RPMI8226 (cell line): Measurements from ENCODE around the gene PELI1.

Source experiments
- DNase-seq: peaks from one replicate; pipeline ENCODE4 v3.0.0-alpha.2; 2015

PELI1 gene

GRCh38 chr2:64151476-64151875, 7.3 kb upstream of the PELI1 start:
- no peak for DNase-seq

- no peak for DNase-seq
Observed at GRCh38 chr2:64145714-64146113, 1.5 kb upstream of the PELI1 start.

- no peak for DNase-seq
Observed at GRCh38 chr2:64145119-64145518, 899 bp upstream of the PELI1 start.

GRCh38 chr2:64143169-64144056, 807 bp downstream of the PELI1 start:
- DNase-seq = peak; percentile 51

- DNase-seq = peak; percentile 33
Observed at GRCh38 chr2:64142741-64143168, 1.5 kb downstream of the PELI1 start.

GRCh38 chr2:64141674-64142405, 2.4 kb downstream of the PELI1 start:
- DNase-seq = peak; percentile 20

GRCh38 chr2:64140665-64141200, 3.5 kb downstream of the PELI1 start:
- no peak for DNase-seq

- DNase-seq = no peak
Observed at GRCh38 chr2:64139956-64140355, 4.3 kb downstream of the PELI1 start.

GRCh38 chr2:64137996-64138395, 6.2 kb downstream of the PELI1 start:
- DNase-seq = no peak

- no peak for DNase-seq
Observed at GRCh38 chr2:64137567-64137966, 6.7 kb downstream of the PELI1 start.

- no peak for DNase-seq
Observed at GRCh38 chr2:64135421-64135820, 8.8 kb downstream of the PELI1 start.

GRCh38 chr2:64134813-64135212, 9.4 kb downstream of the PELI1 start:
- DNase-seq = no peak

GRCh38 chr2:64133828-64134227, 10.4 kb downstream of the PELI1 start:
- DNase-seq = no peak

GRCh38 chr2:64133354-64133753, 10.9 kb downstream of the PELI1 start:
- DNase-seq = no peak

GRCh38 chr2:64130333-64130732, 13.9 kb downstream of the PELI1 start:
- DNase-seq = no peak

- DNase-seq = no peak
Observed at GRCh38 chr2:64128943-64129391, 15.3 kb downstream of the PELI1 start.

- DNase-seq = no peak
Observed at GRCh38 chr2:64128406-64128805, 15.8 kb downstream of the PELI1 start.

- DNase-seq = no peak
Observed at GRCh38 chr2:64127119-64127518, 17.1 kb downstream of the PELI1 start.

GRCh38 chr2:64126601-64127000, 17.6 kb downstream of the PELI1 start:
- DNase-seq = no peak

- no peak for DNase-seq
Observed at GRCh38 chr2:64124571-64124970, 19.6 kb downstream of the PELI1 start.

GRCh38 chr2:64124168-64124567, 20.1 kb downstream of the PELI1 start:
- no peak for DNase-seq

GRCh38 chr2:64123740-64124139, 20.5 kb downstream of the PELI1 start:
- DNase-seq = no peak

- DNase-seq = no peak
Observed at GRCh38 chr2:64122358-64122757, 21.9 kb downstream of the PELI1 start.

- no peak for DNase-seq
Observed at GRCh38 chr2:64120928-64121327, 23.3 kb downstream of the PELI1 start.
